ENCODE measurements around the gene COL18A1.

GRCh38 chr21:45454060-45454925, 49.3 kb downstream of the COL18A1 start:
- TF ChIP-seq CTCF (conservative IDR thresholded peaks at IDR 0.05) (no peak), ZFX (IDR thresholded peaks at IDR 0.05) (no peak)
